ENCODE data around the gene BDKRB2.

- TF ChIP-seq CTCF (IDR thresholded peaks at IDR 0.05) (no peak), POLR2A (IDR thresholded peaks at IDR 0.05) (no peak)
Measured at GRCh38 chr14:96189281-96189711, 15.3 kb upstream of the BDKRB2 start.

Measured in thyroid gland (tissue), 4 donors.